Measurements from ENCODE around the gene MAU2. TPM values are rescaled to one million over a fixed set of nuclear protein-coding genes. Genes with fewer than 3 reads are reported as not detected.

MAU2 gene
- total RNA-seq, 1 donor from 2014 or later = 69.7 TPM

DNA sequence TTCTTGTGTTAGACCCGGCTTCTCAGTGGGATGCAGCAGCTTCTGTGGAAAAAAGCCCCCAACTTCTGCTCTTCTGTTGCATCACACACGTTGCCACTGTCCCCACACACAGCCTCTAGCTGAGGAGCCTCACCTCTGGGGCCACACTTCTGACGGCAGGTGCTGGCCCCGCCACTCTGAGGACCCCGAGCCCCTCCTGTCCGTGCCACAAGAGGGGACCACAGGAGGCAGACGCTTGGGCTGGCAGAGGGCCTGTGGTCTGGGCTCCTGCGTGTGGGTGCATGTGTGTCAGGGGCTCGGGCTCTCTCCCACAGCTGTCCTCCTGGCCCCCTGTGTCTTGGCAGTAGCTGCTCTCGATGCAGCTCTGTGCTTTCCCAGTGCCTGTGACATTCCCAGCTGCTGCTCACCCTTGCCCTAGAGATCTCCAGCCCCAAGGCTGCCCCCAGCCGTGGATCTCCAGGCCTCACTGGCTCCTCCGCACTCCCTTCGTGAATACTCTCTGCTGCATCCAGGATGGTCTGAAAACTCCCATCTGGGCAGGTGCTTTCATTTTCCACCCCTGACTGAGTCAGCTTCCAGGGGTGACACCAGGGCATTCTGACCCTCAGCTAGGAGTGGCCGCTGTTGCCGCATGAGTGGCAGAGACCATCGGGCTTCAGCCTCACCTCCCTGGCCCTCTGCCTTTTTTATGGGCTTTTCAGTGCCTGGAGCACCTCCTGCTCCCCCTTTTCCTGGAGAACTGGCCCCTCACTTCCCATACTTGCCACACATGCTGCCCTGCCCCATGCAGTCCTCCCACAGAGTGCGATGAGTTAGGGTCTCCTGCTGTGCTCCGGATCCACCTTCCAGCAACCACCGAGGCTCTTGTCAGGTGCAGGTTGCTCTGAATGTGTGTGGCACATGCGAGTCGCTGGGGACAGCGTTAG is 13.7 kb downstream of the MAU2 start:
- Histone ChIP-seq H3K9me3 (no peaks in the 10 kb centered on the region), H3K4me3 (no peak overlapping the region), H3K27me3 (ENCODE audit: low read depth) (no peaks in the 10 kb centered on the region), H3K36me3 (peaks cover 98% of the 10 kb centered on the region), H3K4me1 (peaks cover 2% of the 10 kb centered on the region), H3K27ac (no peak overlapping the region)
- no peak for DNase-seq
- peak in 1 of 2 donors; percentile 4 for ATAC-seq
- intact Hi-C loops (cut with DNase I) = no loop called here
- no peak for TF ChIP-seq CTCF (IDR thresholded peaks at IDR 0.05)

DNA sequence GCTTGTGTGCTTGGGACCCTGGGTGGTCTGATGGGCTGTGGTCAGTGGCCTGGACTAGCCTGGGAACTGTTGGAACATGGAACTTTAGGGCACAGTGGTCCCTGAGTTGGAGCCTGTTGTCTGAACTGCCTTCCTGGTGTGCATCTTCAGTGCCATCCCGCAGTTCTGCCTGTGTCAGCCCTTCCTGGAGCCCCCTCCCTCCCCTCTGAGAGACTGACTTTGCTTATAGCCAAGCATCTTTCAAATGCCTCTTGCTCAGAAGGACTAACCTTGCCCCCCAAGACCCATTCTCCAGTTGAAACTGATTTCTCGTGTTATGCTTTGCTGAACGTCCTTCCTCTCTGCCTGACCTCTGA is 14.3 kb downstream of the MAU2 start:
- peaks cover 98% of the 10 kb centered on the region for H3K36me3 ChIP-seq
- no peaks in the 10 kb centered on the region for H3K27me3 ChIP-seq (ENCODE audit: low read depth)
- H3K4me1 ChIP-seq = no peaks in the 10 kb centered on the region
- no peak overlapping the region for H3K4me3 ChIP-seq
- no peak for TF ChIP-seq CTCF (IDR thresholded peaks at IDR 0.05)
- DNase-seq (no peak), ATAC-seq (no peak)
- intact Hi-C loops (cut with DNase I) = no loop called here
- H3K27ac ChIP-seq = no peak overlapping the region
- H3K9me3 ChIP-seq = no peaks in the 10 kb centered on the region

GRCh38 chr19:19335408-19336158 is 15.0 kb downstream of the MAU2 start:
- H3K36me3 ChIP-seq = peaks cover 98% of the 10 kb centered on the region
- no peak overlapping the region for H3K27ac ChIP-seq
- no peak for ATAC-seq
- H3K4me3 ChIP-seq = no peak overlapping the region
- TF ChIP-seq CTCF (IDR thresholded peaks at IDR 0.05) = no peak
- H3K9me3 ChIP-seq = no peaks in the 10 kb centered on the region
- H3K4me1 ChIP-seq = no peaks in the 10 kb centered on the region
- H3K27me3 ChIP-seq (ENCODE audit: low read depth) = no peaks in the 10 kb centered on the region
- no peak for DNase-seq
- intact Hi-C loops (cut with DNase I) = no loop called here

- intact Hi-C loops (cut with DNase I) = no loop called here
- no peak for ATAC-seq
- Histone ChIP-seq H3K9me3 (no peaks in the 10 kb centered on the region), H3K27ac (no peak overlapping the region), H3K4me1 (no peaks in the 10 kb centered on the region), H3K27me3 (ENCODE audit: low read depth) (no peaks in the 10 kb centered on the region), H3K4me3 (no peak overlapping the region), H3K36me3 (peaks cover 98% of the 10 kb centered on the region)
- no peak for DNase-seq
- TF ChIP-seq CTCF (IDR thresholded peaks at IDR 0.05) = no peak
Observed at GRCh38 chr19:19336597-19336996, 16.0 kb downstream of the MAU2 start.

- ATAC-seq (no peak), DNase-seq (no peak)
- Histone ChIP-seq H3K36me3 (peaks cover 98% of the 10 kb centered on the region), H3K27ac (no peak overlapping the region), H3K9me3 (no peaks in the 10 kb centered on the region), H3K4me1 (no peaks in the 10 kb centered on the region), H3K4me3 (no peak overlapping the region), H3K27me3 (ENCODE audit: low read depth) (no peaks in the 10 kb centered on the region)
- intact Hi-C loops (cut with DNase I) = no loop called here
- TF ChIP-seq CTCF (IDR thresholded peaks at IDR 0.05) = no peak
Observed at GRCh38 chr19:19337120-19337519, 16.5 kb downstream of the MAU2 start.
